Fibroblast of skin of back (primary cell): ENCODE data around the gene MS4A18. TPM values are rescaled to one million over a fixed set of nuclear protein-coding genes. Genes with fewer than 3 reads are reported as not detected.
"Not testable (repeated sequence)": the region's sequence is repeated elsewhere in the genome, so short reads cannot be mapped to it uniquely, and the experiment has no call there.

ENCODE experiments used
- DNase-seq: peaks from one replicate; pipeline ENCODE4 v3.0.0-alpha.2; 2013
- polyA plus RNA-seq, 2 experiments: library from polyadenylated mRNA; unstranded; fragments of 120-200 nt; gene quantifications; one replicate each; pipeline ENCODE4 v1.2.1, GENCODE V29; 2013; ENCODE audit not compliant: insufficient read length in 2 of 2

MS4A18 gene
- polyA plus RNA-seq (2013, experiment 1 of 2; ENCODE audit: insufficient read length): not detected
- polyA plus RNA-seq (2013, experiment 2 of 2; ENCODE audit: insufficient read length): not detected

DNA sequence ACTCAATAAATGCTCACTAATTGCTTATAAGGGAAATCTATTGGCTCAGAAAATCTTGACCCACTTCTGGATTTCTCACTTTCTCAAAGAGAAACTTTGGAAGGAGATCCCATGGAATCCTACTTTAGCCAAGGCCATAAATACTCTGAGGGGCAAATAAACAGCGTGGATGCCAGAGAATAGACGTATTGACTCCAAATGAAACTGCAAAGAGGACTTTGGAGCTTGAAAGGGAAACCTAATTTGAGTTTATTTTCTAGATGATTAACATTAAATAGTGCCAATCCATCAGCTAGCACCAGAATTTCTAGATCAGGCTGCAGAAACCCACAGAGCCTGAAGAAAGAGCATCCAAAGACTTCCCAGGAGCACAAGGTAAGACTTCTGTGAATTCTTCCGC is at the start of gene MS4A18:
Gene MS4A18 (plus strand): TSS at position 301 of the 400 bp plus-strand sequence.
- DNase-seq: no peak

DNA sequence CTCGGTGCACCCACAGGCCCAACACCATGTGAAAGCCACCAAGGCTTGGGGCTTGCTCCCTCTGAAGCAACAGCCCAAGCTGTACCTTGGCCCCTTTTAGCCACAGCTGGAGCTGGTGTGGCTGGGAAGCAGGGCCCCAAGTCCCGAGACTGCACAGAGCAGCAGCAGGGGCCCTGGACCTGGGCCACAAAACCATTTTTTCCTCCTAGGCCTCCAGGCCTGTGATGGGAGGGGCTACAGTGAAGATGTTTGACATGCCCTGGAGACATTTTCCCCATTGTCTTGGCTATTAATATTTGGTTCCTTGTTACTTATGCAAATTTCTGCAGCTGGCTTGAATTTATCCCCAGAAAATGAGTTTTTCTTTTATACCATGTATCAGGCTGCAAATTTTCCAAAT is 46.3 kb upstream of the MS4A18 start:
- DNase-seq: not testable (repeated sequence)

DNA sequence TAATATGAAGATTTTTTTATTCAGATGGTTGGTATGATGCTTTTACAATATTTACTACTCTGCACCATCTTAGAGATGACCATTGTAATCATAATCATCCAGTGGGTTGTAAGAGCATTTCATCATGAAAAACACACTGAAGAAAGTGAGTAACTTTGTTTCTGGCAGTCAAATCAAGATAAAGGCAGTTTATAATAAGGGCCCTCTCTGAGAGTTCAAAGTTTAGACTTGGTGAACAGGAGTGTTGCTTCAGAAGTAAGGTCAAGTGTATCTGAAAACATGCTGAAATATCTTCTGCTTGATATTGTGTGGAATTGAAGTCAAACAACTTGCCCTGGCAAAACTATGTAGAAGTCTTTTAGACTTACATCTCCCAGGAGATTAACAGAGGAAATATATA is 44.6 kb upstream of the MS4A18 start:
- DNase-seq: no peak

DNA sequence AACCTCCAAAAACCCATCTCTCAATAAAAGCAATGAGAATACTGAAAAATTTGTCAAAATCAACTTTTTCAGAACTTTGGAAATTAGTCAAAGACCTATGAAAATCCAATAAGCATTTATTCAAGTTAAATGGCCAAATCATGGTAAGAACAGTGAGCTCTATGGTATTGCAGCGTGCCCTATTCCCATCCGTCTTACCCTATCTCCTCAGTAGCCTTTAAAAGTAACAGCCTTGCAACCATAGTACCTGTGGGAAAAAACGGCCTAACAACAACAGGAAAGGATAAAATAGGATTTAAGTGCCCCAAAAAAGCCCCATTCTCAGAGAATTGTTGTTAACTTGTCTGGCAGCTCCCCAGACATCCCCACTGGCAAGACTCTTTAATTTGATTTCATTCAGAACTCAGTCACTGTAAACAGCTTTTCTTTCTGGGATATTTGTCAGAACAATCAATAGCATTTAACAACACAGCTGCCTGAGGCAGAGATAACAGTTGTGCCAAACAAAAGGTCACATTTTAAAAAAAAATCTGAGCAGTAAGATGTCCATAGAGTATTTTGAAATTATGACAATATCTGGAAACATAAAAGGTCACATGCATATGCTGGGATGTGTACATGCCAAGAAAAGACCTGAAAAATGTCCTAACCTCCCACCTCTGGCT is 43.9 kb upstream of the MS4A18 start:
- no peak for DNase-seq

DNA sequence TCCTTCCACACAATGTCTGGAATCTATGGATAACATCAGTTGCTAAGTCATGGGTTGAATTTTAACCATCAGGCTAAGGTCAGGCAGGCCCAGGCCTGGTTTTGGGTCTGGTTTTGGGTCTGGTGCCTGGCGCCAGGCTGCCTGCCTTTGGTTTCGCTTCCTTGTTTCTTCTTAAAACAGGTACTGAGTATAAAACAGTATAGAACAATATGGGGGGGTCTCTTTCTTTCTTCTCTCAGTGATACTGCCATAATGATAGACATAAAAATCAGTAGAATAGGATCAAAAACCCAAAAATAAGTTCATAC is 40.0 kb upstream of the MS4A18 start:
- DNase-seq: not testable (repeated sequence)

DNA sequence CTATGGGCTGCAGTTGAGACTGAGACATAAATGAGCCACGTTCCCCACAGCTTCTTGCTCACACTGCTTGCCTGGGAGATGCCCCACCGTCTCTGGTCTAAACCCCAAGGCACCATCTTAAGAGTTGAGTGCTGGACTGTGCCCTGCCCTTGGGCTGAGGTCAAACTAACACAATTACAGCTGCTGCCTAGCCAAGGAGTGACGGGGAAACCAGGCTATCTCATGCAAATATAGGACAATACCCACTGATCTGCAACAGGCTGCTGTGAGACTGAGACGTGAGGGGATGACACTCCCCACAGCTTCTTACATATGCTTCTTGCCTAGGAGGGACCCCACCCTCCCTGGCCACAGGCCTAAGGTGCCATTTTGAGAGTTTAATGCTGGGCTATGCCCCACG is 32.9 kb upstream of the MS4A18 start:
- DNase-seq: no peak

DNA sequence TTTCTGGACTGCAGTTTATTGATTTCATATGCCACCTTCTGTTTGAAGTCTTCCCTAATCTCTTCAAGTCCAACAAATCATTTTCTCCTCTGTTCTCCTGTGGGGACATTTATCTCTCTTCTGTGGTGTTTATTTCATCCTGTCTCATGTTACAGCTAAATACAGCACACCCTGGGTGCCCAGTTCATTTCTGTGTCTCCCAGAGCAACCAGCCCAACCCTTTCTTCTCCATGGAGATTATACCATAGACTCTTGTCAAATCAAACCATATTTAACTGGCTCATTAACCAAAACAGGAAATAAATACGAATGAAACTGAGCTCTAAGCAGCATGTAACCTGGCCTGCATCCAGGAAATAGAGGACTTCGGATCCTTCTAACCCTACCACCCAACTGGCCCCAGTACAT is 25.2 kb upstream of the MS4A18 start, which contains the start of gene MS4A8:
Gene MS4A8 (plus strand): TSS at position 329 of the 408 bp plus-strand sequence. CDS start 1,249 bp downstream, outside the sequence.
- no peak for DNase-seq

DNA sequence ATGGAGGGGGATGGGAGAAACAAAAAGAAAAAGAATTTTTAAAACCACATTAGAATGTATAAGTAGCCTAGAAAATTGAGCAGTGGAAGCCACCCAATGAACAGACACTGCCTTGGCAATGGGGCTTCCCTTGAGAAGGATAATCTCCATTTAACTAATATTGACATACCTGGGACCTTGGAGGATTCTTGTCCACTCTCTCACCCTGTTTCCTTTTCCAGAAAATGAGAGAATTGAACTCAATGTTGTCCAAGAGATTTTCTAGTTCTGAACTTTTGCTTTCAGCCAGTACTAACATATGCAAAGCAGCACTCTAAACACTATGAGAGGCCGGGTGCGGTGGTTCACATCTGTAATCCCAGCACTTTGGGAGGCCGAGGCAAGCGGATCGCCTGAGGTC is 24.6 kb upstream of the MS4A18 start:
- DNase-seq: no peak

DNA sequence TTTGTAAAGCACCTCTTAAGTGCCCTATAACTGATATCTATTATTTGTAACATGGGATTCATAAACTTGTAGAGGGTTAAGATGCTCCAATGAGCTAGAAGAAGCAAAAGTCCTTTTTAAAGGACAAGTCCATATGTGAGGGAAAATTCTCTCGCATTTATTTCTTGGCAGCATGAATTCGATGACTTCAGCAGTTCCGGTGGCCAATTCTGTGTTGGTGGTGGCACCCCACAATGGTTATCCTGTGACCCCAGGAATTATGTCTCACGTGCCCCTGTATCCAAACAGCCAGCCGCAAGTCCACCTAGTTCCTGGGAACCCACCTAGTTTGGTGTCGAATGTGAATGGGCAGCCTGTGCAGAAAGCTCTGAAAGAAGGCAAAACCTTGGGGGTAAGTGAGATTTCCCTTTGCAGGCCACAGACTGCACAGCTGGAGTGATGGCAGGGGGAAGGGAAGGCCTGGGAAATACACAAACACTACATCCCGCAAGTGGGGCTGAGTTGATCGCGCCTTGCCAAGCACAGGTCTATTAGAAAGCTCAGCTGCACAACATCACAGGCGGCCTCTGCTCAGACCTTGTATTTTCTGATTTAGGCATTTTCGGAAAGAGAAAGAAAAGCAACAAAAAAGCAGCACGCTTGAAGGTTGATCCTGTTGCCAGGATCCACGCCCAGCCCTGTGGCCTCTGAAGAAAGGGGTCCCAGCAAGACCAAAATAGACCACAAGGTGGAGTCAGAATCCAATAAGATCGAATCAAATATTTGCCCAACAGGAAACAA is 23.6 kb upstream of the MS4A18 start:
- no peak for DNase-seq

DNA sequence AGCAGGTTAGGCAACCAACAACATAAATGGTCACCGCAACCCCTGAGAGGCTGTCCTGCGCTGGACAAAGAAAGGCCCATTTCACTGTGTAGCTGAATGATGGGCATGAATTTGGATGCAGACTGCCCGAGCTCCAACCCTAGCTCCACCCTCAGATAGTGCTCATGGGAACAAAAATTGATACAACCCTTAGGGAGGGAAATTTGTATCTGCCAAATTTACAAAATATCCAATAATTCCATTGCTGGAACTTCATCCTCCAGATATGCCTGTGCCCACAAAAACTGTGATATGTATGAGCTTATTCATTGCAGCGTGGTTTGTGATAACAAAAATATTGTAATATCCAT is 23.1 kb upstream of the MS4A18 start:
- no peak for DNase-seq

DNA sequence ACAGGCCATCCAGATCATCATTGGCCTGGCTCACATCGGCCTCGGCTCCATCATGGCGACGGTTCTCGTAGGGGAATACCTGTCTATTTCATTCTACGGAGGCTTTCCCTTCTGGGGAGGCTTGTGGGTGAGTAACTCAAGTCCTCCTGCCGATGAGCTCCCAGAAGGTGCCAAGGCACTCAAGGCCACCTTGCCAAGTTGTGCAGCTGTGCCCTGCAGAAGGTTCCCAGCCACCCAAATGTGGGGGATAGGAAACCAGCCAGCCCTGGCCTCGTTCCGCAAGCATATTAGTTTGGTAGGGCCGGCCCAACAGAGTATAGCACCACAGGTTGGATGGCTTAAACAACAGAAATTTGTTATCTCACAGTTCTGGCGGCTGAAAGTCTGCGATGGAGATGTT is 21.1 kb upstream of the MS4A18 start:
- no peak for DNase-seq

DNA sequence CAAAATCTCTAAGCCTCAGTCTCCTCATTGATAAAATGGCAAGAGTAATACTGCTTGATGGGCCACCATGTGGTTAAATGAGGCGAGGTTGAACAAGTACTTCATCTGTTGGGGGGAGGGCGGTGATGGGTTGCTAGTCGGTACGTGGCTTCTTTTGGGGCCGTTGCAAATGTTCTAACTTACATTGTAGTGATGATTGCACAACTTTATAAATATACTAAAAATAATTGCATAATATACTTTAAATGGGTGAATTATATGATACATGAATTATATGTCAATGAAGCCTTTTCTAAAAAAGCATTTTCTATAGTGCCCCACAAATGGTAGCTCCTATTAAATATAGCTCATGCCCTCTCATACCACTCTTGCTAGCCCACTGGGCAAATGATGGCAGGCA is 18.6 kb upstream of the MS4A18 start:
- no peak for DNase-seq

DNA sequence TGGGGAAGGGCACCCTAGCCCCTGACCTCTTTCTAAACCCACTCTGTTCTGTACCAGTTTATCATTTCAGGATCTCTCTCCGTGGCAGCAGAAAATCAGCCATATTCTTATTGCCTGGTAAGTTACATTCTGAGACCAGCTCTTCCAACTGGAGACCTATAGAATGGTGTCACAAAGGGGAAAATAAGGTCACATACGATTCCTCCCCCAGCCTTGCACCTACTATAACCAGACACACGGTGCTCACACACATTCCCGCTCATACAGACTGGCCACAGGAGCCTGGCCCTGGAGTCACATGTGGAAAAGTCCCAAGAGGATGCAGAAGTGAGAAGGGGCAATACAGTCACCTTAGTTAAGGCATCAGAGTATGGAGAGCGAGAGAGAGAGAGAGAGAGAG is 17.6 kb upstream of the MS4A18 start:
- no peak for DNase-seq

DNA sequence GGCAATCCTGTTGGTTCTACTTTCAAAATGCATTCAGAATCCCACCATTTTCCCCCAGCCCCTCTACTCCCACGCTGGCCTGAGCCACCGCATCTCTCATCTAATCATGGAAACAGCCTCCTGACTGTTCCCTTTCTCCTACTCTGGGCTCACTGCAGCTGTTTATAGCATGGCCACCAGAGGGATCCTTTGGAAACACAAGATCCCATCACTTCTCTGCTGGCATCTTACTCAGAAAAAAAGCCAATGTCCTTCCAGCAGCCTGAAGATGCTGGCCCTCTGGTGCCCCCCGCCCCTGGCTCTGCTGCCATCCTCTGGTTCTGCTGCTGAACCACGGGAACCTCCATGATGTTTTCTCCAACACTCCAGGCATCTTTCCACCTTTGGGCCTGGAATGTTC is 14.0 kb upstream of the MS4A18 start:
- DNase-seq: no peak

DNA sequence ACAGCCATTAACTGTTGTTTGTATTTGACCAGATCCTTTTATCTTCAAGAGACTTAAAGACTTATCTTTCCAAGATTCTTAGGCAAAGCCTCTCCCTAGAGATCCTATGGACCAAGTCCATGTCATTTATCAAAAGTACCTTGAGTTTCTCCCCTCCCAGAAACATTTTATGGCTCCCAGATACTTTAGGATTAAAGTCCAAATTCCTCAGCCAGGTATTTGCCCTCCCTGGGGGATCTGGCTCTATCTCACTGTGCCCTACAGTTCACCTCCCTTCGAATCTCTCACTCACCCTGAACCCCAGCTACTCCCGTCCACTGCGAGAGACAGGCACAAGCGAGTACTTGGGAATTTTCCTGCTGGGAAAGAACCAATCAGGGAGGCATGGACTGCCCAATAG is 13.2 kb upstream of the MS4A18 start:
- no peak for DNase-seq

DNA sequence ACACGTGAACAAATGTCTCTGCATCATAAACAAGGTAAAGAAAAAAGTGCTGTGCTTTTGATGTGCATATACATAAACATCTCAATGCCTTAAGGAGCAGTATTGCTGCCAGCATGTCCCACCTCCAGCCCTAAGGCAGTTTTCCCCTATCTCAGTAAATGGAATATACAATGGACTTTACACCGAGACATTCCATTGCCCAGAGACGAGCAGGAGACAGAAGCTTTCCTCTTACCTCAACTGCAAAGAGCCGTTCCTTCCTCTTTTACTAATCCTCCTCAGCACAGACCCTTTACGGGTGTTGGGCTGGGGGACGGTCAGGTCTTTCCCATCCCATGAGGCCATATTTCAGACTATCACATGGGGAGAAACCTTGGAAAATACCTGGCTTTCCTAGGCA is 11.1 kb upstream of the MS4A18 start:
- DNase-seq: not testable (repeated sequence)

DNA sequence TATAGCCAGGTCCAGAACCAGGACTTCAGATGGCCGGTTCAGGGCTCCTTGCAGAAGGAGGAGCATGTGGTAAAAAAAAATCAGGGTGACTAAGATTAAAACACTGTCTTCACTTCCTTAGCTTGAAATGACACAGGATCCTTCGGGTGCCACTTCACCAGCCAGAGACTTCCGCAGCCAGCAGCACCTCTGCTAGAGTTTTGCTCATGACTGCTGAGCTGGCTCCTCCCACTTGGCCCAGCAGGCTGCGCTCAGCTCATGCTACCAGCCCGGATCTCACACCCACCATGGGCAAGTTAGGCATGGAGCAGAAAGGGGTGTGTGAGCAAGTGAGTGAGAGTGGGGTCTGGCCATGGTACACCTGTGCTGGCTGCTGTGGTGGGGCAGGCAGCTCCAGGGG is 6.6 kb upstream of the MS4A18 start:
- no peak for DNase-seq

DNA sequence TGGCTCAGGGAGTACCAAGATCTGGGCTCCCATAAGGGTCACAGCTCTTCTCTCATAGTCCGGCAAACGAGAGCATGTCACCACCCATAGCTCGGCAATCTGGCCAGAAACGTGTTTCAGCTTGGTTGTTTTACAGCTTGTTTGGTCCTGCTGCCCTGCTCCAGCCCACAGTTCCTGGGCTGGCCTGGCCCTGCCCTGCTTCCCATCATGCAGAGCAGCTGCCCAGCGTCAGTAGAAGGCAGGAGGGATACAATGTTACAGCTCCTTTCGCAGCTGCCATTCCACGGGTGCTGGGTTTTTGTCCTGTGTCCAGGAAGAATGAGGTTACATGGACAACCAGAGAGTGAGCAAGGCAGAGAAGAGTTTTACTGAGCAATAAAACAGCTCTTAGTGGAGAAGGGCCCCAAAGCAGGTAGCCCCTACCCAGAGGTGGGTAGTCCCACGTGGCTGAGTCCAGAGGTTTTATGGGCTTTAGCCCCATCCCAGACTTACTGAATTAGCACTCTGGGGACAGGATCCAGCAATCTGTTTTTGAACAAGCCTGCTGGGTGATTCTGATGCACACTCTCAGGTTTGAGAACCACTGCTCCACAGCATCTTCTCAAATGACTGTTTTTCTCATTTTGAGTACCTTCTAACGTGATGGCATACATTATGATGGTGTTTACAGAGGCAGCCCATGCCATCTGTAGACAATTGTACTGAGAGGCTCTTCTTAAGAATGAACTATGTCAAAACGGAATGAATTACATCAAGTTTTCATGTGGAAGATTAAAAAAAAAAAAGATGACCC is 5.8 kb upstream of the MS4A18 start:
- DNase-seq: no peak

DNA sequence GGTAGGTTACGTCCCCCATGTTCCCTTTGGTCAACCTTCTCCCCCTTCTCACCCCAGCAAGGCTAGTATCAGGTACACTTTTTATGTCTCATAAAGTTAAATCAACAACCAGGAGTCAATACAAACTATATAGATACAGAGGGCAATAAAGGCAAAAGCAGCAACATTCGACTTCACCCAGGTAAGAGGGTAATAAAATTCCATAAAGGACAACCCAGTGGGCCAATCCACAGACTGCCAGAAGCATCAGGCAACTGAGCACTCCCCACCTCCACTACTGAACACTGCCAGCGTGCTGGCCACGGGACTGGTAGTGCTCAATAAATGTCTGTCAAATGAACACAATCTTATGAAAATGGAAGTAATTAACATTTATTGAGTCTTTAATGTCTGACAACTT is 5.1 kb upstream of the MS4A18 start:
- no peak for DNase-seq

DNA sequence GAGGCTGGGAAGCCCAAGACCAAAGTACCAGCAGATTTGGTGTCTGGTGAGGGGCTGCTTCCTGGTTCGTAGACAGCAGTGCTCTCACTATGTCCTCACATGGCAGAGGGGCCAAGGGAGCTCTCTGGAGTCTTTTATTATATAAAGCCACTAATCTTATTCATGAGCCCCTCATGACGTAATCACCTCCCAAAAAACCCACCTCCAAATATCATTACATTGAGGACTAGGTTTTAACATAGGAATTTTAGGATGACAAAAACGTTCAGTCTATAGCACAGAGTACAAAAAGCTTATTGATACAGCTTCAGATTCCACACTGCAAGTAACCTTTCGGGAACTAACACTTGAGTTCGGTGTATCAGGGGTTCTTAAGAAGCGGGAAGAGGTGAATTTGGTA is 4.1 kb upstream of the MS4A18 start:
- no peak for DNase-seq

DNA sequence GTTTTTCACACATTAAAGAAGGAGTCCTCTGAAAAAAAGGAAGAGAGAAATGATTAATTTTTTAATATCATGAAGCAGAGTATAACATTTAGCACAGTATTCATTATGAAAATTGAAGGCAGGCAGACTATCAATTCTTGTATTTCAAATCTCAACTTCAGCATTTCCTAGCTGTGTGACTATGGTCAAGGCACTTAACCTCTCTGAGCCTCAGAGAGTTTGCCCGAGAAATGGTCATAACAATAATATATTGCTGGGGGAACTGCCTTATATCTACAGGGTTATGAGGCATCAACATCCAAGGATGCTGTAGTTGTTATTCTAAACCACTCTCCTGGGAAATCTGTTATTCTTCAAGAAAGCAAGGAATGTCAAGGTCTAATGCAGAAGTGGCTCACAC is 1.1 kb downstream of the MS4A18 start:
- DNase-seq: no peak

DNA sequence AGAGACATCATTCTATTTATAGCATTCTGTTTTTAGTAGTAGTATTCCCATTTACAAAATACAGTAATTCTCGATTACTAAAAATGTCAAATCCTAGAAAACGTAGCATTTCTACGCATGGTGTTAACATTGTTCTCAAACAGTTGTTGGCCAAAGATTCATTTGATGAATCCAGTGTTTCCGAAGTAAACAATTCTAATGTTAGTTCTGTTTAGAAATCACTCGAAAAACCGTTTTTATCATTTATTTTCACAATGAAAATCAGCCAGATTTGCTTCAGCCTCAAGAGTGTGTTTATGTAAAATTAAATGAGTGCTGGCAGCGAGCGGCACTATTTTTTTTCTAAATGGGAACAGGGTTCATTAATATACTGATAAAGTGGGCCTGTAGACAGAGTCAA is 7.1 kb downstream of the MS4A18 start:
- DNase-seq: no peak

DNA sequence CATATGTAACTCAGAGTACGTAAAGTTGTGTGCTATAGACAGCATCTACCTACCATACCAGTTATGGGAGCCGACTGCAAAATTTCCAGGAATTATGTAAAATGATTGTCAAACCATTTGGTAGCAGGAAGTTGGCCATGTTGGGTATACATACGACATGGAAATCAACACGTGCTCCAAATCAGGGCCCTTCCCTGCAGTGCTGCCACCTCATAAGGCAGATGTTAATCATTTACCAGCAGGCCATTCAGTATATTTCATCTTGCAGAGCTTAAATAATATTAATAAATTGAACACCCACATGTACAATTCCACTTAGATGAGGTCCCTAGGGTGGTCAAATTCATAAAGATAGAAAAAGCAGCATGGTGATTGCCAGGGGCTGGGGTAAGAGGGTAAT is 9.8 kb downstream of the MS4A18 start:
- no peak for DNase-seq

DNA sequence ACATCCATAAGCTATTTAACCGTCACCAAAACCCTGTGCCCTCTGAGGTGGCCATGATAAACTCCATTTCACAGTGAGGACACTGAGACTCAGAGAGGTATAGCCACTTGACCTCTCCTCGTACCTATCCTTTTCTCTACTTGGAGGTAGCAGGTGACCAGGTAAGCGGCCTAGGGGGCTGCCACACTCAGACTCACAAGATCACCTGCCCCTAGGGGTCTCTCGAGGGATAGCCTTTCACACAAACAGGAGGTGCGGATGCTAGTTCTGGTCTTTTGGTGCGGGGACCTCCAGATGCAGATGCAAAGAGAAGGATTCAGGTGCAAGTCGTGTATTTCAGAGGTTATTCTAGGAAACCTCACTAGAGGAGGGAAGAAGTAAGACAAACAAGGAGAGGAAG is 14.6 kb downstream of the MS4A18 start:
- no peak for DNase-seq
